ENCODE measurements around the gene VIPR2.

VIPR2 gene

DNA sequence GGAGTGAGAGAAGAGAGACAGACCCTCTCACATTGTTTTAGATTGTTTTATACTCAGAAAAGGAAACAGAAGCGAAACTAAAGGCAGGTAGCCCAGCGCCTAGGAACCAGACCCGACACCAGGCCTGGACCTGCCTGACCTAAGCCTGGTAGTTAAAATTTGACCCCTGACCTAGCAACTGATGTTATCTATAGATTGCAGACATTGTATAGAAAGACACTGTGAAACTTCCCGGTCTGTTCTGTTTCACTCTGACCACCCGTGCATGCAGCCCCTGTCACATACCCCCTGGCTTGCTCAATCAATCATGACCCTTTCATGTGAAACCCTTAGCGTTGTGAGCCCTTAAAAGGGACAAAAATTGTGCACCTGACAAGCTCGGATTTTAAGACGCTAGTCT, 31.6 kb downstream of the VIPR2 start:
- no peak overlapping the region for H3K4me3 ChIP-seq (ENCODE audit: low read length)

DNA sequence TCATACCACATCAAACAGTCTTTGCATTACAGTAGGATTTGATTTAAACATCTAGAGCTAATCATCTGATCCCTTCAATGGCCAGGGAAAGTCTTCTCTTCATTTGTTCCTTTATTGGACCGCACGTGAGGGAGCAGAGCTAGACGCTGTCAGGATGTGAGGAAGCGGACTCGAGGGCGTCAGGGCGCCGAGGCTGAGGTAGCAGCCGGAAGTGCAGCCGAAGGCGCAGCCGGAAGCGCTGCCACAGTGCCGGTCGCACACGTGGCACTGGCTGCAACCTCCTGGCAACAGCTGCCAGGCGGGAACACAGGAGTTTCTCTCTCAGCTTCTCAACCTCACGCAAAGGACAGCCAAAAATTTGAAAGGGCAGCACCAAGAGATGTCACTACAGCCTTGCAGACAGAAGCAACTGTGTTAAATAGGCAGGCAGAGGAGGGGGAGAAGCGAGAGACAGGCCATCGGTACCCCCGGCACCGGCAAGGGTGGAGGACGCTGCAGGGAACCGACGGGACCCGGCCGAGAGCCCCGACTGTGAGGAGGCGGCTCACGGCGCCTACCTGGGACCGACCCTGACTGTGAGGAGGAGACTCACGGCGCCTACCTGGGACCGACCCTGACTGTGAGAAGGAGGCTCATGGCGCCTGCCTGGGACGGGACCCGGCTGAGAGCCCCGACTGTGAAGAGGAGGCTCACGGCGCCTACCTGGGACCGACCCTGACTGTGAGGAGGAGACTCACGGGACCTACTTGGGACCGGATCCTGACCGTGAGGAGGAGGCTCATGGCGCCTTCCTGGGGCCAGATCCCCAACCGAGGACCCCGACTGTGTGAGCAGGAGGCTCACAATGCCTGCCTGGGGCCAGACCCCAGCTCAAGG, 32.3 kb downstream of the VIPR2 start:
- Histone ChIP-seq H3F3A (ENCODE audit: control insufficient read depth, insufficient read depth) (no peaks in the 10 kb centered on the region), H3K79me2 (ENCODE audit: control insufficient read depth, low read length) (no peaks in the 10 kb centered on the region), H3K27ac (ENCODE audit: low read depth, low read length) (no peak overlapping the region), H4K20me1 (ENCODE audit: control insufficient read depth, insufficient read depth, low read depth, low read length) (no peaks in the 10 kb centered on the region), H3K4me2 (ENCODE audit: low read length) (no peak overlapping the region), H3K36me3 (ENCODE audit: control insufficient read depth, low read length) (no peaks in the 10 kb centered on the region), H3K9me2 (replicated peaks; ENCODE audit: control insufficient read depth, low read length) (no peaks in the 10 kb centered on the region), H3K27me3 (ENCODE audit: control insufficient read depth, low read length) (no peaks in the 10 kb centered on the region; the same call in 1 of the 2 replicates), H3K4me3 (ENCODE audit: low read length) (no peak overlapping the region), H3K4me1 (ENCODE audit: control insufficient read depth, low read length) (no peaks in the 10 kb centered on the region), H3K9me3 (ENCODE audit: control insufficient read depth, insufficient read depth, low read length) (no peaks in the 10 kb centered on the region)
- no peak for TF ChIP-seq EZH2phosphoT487 (IDR thresholded peaks at IDR 0.05; ENCODE audit: borderline replicate concordance, low read length)
- TF ChIP-seq, protein P1, sequence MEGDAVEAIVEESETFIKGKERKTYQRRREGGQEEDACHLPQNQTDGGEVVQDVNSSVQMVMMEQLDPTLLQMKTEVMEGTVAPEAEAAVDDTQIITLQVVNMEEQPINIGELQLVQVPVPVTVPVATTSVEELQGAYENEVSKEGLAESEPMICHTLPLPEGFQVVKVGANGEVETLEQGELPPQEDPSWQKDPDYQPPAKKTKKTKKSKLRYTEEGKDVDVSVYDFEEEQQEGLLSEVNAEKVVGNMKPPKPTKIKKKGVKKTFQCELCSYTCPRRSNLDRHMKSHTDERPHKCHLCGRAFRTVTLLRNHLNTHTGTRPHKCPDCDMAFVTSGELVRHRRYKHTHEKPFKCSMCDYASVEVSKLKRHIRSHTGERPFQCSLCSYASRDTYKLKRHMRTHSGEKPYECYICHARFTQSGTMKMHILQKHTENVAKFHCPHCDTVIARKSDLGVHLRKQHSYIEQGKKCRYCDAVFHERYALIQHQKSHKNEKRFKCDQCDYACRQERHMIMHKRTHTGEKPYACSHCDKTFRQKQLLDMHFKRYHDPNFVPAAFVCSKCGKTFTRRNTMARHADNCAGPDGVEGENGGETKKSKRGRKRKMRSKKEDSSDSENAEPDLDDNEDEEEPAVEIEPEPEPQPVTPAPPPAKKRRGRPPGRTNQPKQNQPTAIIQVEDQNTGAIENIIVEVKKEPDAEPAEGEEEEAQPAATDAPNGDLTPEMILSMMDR (IDR thresholded peaks at IDR 0.05; ENCODE audit: low read depth, low read length, poor library complexity, severe bottlenecking): no peak

More for the DNA sequence above, 31.6 kb downstream of the VIPR2 start:
- Histone ChIP-seq H3K36me3 (ENCODE audit: control insufficient read depth, low read length) (no peaks in the 10 kb centered on the region), H3K4me1 (ENCODE audit: control insufficient read depth, low read length) (no peaks in the 10 kb centered on the region), H3F3A (ENCODE audit: control insufficient read depth, insufficient read depth) (no peaks in the 10 kb centered on the region), H3K27me3 (ENCODE audit: control insufficient read depth, low read length) (no peaks in the 10 kb centered on the region), H4K20me1 (ENCODE audit: control insufficient read depth, insufficient read depth, low read depth, low read length) (no peaks in the 10 kb centered on the region), H3K4me2 (ENCODE audit: low read length) (no peak overlapping the region), H3K9me3 (ENCODE audit: control insufficient read depth, insufficient read depth, low read length) (no peaks in the 10 kb centered on the region), H3K79me2 (ENCODE audit: control insufficient read depth, low read length) (no peaks in the 10 kb centered on the region), H3K9me2 (replicated peaks; ENCODE audit: control insufficient read depth, low read length) (no peaks in the 10 kb centered on the region), H3K27ac (ENCODE audit: low read depth, low read length) (no peak overlapping the region)
- no peak for TF ChIP-seq EZH2phosphoT487 (IDR thresholded peaks at IDR 0.05; ENCODE audit: borderline replicate concordance, low read length)

DNA sequence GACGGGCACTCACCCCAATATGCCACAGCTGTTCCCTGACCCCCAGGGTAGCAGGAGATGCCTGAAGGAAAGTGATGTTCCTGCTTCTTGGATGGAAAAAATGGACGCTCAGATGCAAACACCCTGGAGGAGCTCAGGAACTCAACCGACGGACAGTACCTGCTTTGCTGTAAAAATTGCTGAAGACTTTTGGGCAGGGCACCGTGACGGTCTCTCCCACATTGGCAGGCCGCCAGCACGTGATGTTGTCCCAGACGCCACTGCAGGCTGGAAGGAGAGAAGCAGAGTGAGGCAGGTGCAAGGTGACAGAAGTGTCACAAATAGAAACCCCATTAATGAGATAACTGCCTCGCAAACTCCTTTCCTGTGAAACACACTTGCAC, 35.0 kb downstream of the VIPR2 start:
- Histone ChIP-seq H3K9me3 (ENCODE audit: control insufficient read depth, insufficient read depth, low read length) (no peaks in the 10 kb centered on the region), H3K9me2 (replicated peaks; ENCODE audit: control insufficient read depth, low read length) (no peaks in the 10 kb centered on the region), H3K4me3 (ENCODE audit: low read length) (no peak overlapping the region), H4K20me1 (ENCODE audit: control insufficient read depth, insufficient read depth, low read depth, low read length) (no peaks in the 10 kb centered on the region), H3K79me2 (ENCODE audit: control insufficient read depth, low read length) (no peaks in the 10 kb centered on the region), H3K4me2 (ENCODE audit: low read length) (no peak overlapping the region), H3K36me3 (ENCODE audit: control insufficient read depth, low read length) (no peaks in the 10 kb centered on the region), H3F3A (ENCODE audit: control insufficient read depth, insufficient read depth) (no peaks in the 10 kb centered on the region), H3K27me3 (ENCODE audit: control insufficient read depth, low read length) (peaks cover 4% of the 10 kb centered on the region; the same call in 1 of the 2 replicates), H3K27ac (ENCODE audit: low read depth, low read length) (no peak overlapping the region), H3K4me1 (ENCODE audit: control insufficient read depth, low read length) (no peaks in the 10 kb centered on the region)
- no peak for TF ChIP-seq EZH2phosphoT487 (IDR thresholded peaks at IDR 0.05; ENCODE audit: borderline replicate concordance, low read length)
- TF ChIP-seq, protein P1 (IDR thresholded peaks at IDR 0.05; ENCODE audit: low read depth, low read length, poor library complexity, severe bottlenecking): no peak
